Muscle layer of duodenum (tissue), 2 donors: ENCODE results near the gene IFIT1.

ENCODE experiments used
- H3K27ac ChIP-seq: one replicate; pipeline ENCODE4 v1.7.0; 2013; ENCODE audit warnings: mild to moderate bottlenecking, low read length
- H3K27me3 ChIP-seq: one replicate; pipeline ENCODE4 v1.7.0; 2013; ENCODE audit warnings: low read depth, mild to moderate bottlenecking, control low read depth, low read length
- H3K36me3 ChIP-seq, 2 donors: one replicate each; pipeline ENCODE4 v1.7.0; 2013; ENCODE audit warnings: low read length in 2 of 2, control low read depth in 1 of 2, mild to moderate bottlenecking in 1 of 2; ENCODE audit not compliant: insufficient read depth in 2 of 2, control insufficient read depth in 1 of 2
- H3K4me1 ChIP-seq, 2 donors: one replicate each; pipeline ENCODE4 v1.7.0; 2013; ENCODE audit warnings: low read length in 2 of 2, mild to moderate bottlenecking in 2 of 2, control low read depth in 1 of 2, moderate library complexity in 1 of 2; ENCODE audit not compliant: insufficient read depth in 2 of 2, control insufficient read depth in 1 of 2
- H3K4me3 ChIP-seq, 2 donors: one replicate each; pipeline ENCODE4 v1.7.0; 2013; ENCODE audit warnings: low read length in 2 of 2, low read depth in 1 of 2, mild to moderate bottlenecking in 1 of 2
- H3K9me3 ChIP-seq, 2 donors: one replicate each; pipeline ENCODE4 v1.7.0; 2013; ENCODE audit warnings: low read length in 2 of 2, control low read depth in 1 of 2, mild to moderate bottlenecking in 1 of 2; ENCODE audit not compliant: control insufficient read depth in 1 of 2
- donor health status: healthy.

IFIT1 gene

GRCh38 chr10:89369156-89370105, 23.0 kb upstream of the IFIT1 start:
- no peaks in the 10 kb centered on the region for H3K9me3 ChIP-seq
- no peak overlapping the region for H3K27ac ChIP-seq
- H3K27me3 ChIP-seq, result no peaks in the 10 kb centered on the region
- H3K4me3 ChIP-seq, result no peak overlapping the region
- H3K4me1 ChIP-seq, result peaks cover 7 to 18% of the 10 kb centered on the region in 2 donors
- no peaks in the 10 kb centered on the region for H3K36me3 ChIP-seq

- Histone ChIP-seq H3K27ac (no peak overlapping the region), H3K9me3 (no peaks in the 10 kb centered on the region), H3K4me3 (no peak overlapping the region), H3K27me3 (no peaks in the 10 kb centered on the region), H3K4me1 (peaks cover 11 to 28% of the 10 kb centered on the region in 2 donors), H3K36me3 (no peaks in the 10 kb centered on the region)
Observed at GRCh38 chr10:89371079-89371478, 21.3 kb upstream of the IFIT1 start.

DNA sequence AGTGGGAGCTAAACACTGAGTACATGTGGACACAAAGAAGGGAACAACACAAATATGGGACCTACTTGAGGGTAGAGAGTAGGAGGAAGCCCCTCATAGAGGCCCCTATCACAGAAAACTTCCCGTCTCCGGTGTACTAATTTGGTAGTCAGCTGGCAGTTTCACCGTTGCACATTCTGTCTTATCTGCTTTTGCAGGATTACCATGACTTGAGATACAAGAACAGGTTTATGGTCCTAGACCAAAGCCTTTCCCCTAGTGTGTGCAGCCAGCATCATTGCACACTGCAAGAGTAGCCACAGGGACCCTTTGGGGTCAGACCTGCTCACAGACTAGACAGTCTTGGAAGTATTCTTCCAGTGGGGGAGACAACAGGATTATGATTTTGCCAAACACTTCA, 20.4 kb upstream of the IFIT1 start:
- no peaks in the 10 kb centered on the region for H3K9me3 ChIP-seq
- no peaks in the 10 kb centered on the region for H3K27me3 ChIP-seq
- peaks cover 11 to 28% of the 10 kb centered on the region in 2 donors for H3K4me1 ChIP-seq
- H3K36me3 ChIP-seq, result no peaks in the 10 kb centered on the region
- H3K4me3 ChIP-seq, result no peak overlapping the region
- no peak overlapping the region for H3K27ac ChIP-seq

DNA sequence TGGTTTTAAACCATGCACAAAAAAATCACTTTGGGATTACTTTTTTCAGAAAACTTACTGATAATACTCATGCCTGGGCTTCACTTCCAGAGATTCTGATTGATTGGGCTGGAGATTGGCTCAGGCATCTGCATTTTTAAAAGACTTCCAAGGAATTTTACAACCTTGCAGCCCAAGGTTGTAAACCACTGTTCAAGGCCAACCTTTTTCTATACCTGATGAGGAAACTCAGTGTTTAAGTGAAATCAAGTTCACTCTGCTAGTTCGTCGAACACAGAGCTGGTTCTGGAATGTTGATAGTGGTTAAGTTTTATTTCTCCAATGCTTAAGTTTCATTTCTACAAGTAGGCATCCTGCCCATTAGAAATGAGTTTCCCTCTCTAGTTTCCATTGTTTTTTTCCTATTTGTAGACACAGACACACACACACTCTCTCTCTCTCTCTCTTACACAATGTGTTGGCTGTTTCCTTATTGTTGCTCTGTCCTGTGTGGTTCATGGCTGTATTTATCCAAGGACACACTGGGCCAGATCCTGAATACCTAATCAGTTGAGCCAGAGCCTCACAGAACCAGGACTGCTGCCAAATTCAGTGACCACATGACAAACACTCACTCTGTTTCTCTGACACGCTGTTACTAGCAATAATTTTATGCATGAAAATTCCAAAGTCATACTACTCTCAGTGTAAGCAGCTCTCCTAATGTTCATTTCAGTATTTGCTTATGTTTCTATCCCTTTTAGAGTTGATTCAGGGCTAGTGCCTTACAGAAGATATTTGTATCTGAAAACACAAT, 18.3 kb upstream of the IFIT1 start:
- Histone ChIP-seq H3K27me3 (no peaks in the 10 kb centered on the region), H3K27ac (peak overlapping the region; percentile 48), H3K4me3 (peak overlapping the region; percentile 2 to 27), H3K4me1 (peaks cover 11 to 23% of the 10 kb centered on the region in 2 donors), H3K9me3 (no peaks in the 10 kb centered on the region), H3K36me3 (no peaks in the 10 kb centered on the region)

DNA sequence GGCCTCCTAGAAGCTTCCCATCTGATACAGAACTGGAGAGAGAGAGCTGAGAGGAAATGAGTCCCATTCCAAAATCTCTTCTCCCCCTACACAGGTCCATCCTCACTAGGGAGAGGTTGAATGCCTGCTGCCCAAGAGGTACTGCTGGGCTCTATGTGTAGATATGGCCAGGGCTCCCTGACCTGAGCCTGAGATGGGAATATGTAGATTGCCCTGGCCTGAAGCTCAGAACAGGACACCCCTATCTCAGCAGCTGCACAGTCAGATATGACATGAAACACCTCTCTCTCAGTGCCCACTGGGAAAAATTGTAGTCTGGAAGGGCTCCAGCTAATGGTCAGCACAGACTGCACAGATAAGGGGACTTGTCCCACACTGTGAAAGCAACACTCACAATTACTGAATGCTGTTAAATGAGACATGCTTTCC, 17.7 kb upstream of the IFIT1 start:
- Histone ChIP-seq H3K4me1 (peaks cover 11 to 21% of the 10 kb centered on the region in 2 donors), H3K36me3 (no peaks in the 10 kb centered on the region), H3K27me3 (no peaks in the 10 kb centered on the region), H3K9me3 (no peaks in the 10 kb centered on the region), H3K4me3 (peak overlapping the region in 1 of 2 donors; percentile 27), H3K27ac (peak overlapping the region; percentile 48)

DNA sequence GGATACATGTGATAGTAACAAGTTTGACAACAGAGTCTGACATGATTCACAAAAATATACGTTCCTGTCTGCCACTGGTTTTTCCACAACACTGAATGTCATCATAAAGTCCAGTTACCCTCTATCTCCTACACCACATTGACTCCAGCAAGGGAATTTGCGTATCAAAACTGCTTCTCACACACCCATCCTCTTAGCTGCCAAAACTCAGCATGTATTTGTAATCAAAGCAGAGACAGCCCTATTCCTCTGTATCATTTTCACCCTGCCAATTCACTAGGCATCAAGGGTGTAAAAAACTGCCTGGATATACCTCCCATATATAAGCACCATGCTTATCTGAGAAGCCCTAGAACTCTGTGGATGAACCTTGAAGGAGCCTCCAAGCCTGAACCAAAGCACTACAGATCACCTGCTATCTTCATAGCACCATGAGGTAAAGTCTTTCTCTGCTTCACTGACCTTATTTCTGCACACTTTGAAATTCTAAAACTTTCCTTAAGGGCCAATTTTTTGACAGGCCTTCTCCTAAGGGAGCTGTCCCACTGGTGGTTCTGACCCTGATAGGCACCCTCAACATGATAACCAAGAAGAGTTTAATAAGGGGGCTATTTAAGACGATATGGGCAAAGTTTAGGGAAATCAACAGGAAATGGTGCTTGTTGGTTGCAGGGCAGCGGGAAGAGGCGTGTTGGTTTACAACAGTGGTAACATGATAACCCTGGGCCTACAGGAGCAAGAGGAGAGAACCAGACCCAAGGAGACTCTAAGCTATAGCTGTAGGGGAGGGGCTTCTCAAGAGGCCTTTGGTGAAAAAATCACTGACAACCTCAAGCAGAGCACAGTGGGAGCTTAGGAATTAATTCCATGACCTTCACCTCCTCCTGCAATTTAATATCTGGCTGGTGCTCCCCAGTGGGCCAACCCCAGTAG, 14.5 kb upstream of the IFIT1 start, which contains the start of gene IFIT1B:
TSS of gene IFIT1B (plus strand) at position 352 of the 933 bp plus-strand sequence. CDS start at position 432, 80 bp downstream.
- no peak within 1 kb of the TSS for H3K4me3 ChIP-seq

DNA sequence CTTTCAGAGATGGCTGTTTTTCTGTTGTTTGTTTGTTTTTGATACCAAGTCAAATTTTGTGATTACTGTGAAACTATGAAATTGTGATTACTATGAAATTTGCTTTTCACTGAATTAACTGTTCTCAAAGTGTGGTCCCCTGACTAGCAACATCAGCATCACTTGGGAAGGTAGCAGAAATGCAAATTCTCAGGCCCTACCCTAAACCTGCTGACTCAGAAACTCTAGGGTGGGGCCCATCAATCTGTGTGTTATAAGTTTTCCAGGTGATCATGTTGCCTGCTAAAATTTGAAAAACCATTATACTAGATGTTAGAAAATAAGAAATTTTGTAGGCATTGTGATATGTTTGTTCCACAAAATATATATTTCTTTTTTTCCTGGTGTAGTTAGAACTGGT, 13.3 kb upstream of the IFIT1 start:
- Histone ChIP-seq H3K27me3 (no peaks in the 10 kb centered on the region), H3K4me1 (peaks cover 4 to 12% of the 10 kb centered on the region in 2 donors), H3K4me3 (no peak overlapping the region), H3K27ac (no peak overlapping the region), H3K36me3 (no peaks in the 10 kb centered on the region), H3K9me3 (no peaks in the 10 kb centered on the region)

More for the DNA sequence above, 14.5 kb upstream of the IFIT1 start, which contains the start of gene IFIT1B:
- H3K27me3 ChIP-seq, result no peaks in the 10 kb centered on the region
- H3K9me3 ChIP-seq, result no peaks in the 10 kb centered on the region
- peaks cover 11 to 21% of the 10 kb centered on the region in 2 donors for H3K4me1 ChIP-seq
- no peak within 1 kb of the TSS for H3K27ac ChIP-seq
- no peaks in the 10 kb centered on the region for H3K36me3 ChIP-seq

DNA sequence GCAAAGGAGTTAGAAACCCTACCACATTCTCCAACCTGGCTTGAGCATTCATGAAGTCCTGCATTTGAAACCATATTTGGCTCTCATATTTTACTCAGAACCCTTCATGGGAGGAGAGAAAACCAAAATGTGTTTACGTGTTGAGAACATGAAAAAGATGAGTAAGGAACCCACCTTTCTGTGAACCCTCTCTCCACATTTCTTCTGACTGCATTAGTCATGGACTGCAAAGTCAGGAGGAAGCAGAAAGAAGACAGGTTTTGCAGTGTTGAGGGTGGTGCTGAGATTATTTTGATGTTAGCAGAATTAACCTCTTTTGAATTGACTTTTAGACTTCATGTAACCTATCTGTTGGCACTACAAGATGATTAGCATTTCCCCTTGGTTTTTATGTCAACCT, 9.7 kb upstream of the IFIT1 start:
- Histone ChIP-seq H3K9me3 (no peaks in the 10 kb centered on the region), H3K27ac (no peak overlapping the region), H3K4me3 (no peak overlapping the region), H3K36me3 (no peaks in the 10 kb centered on the region), H3K27me3 (no peaks in the 10 kb centered on the region), H3K4me1 (no peaks in the 10 kb centered on the region)

- H3K36me3 ChIP-seq, result no peaks in the 10 kb centered on the region
- H3K4me3 ChIP-seq, result no peak overlapping the region
- H3K4me1 ChIP-seq, result no peaks in the 10 kb centered on the region
- no peaks in the 10 kb centered on the region for H3K9me3 ChIP-seq
- no peak overlapping the region for H3K27ac ChIP-seq
- H3K27me3 ChIP-seq, result no peaks in the 10 kb centered on the region
Observed at GRCh38 chr10:89384474-89385340, 7.7 kb upstream of the IFIT1 start.

DNA sequence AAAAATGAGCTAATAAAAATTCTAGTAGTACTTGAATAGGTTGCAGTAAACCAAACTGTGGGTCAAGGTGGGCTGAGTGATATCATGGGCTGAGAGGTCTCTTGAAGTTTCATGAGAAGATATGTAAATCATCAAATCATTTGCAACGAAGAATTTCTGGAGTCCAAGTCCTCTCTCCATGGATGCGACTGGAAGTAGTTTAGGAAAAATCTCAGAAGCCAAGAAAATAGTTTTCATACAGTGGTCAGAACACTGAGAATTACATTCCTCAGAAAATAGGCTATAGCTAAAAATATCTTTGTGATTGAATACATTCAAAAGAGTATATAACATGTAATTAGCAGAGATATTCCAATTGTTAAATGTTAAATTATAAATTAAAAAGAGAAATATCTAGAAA, 3.6 kb upstream of the IFIT1 start:
- Histone ChIP-seq H3K9me3 (no peaks in the 10 kb centered on the region), H3K27ac (no peak overlapping the region), H3K27me3 (no peaks in the 10 kb centered on the region), H3K36me3 (no peaks in the 10 kb centered on the region), H3K4me1 (peaks cover 0 to 10% of the 10 kb centered on the region in 2 donors), H3K4me3 (no peak overlapping the region)
